ENCODE measurements around the gene ELL3.

GRCh38 chr15:43795197-43795596 is 18.4 kb upstream of the ELL3 start:
- TF ChIP-seq CTCF (IDR thresholded peaks at IDR 0.05; ENCODE audit: low read depth, low read length), result no peak
- no peak for TF ChIP-seq POLR2A (IDR thresholded peaks at IDR 0.05; ENCODE audit: extremely low read depth, insufficient read length)
- no peak for TF ChIP-seq MAX (IDR thresholded peaks at IDR 0.05; ENCODE audit: low read depth, low read length)
- no peak for TF ChIP-seq MYC (IDR thresholded peaks at IDR 0.05; ENCODE audit: low read depth, low read length)

Data from NB4 (cell line).